ENCODE results near the gene FMO2. TPM values are rescaled to one million over a fixed set of nuclear protein-coding genes. Genes with fewer than 3 reads are reported as not detected.

The FMO2 gene
- polyA plus RNA-seq, 1 donor (not counting 4 experiments of a cell fraction or from before 2014, with no cell fraction given), result 0.05 TPM

DNA sequence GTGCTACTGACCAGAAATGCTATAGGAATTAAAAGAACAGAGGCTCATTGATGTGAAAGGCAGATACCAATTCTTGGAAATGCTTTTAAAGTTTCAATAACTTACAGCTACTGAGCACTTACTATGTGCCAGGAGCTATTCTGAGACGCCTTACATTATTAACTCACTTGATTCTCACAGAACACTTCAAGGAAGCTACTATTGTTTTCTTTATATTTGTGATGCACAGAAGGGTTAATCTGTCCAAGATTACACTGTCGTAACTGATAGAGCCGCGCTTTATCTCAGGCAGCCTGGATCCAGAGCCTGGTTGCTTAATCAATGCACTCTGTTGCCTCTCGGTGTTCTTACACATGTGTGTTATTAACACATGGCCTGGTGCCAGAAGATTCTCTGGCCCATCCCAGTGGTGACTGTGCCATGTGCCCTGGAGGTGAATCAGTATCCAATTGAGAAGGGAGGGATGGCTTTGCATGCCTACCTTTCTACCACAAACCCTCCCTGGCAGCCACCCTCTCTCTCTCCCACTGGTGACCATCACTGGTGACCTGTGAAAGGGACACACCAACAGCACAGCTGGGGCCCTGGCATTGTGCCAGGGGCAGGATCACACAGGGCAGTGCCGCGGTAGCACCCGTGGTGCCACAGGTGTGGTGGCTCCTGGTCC lies 72.0 kb downstream of the FMO2 start:
- H3K36me3 ChIP-seq (ENCODE audit: control insufficient read depth in 2 of 2, extremely low read depth in 1 of 2, insufficient read depth in 2 of 2, low read length in 2 of 2), result no peaks in the 10 kb centered on the region
- H3K4me3 ChIP-seq (ENCODE audit: control insufficient read depth in 2 of 3, extremely low read depth in 1 of 3, insufficient read depth in 2 of 3, low read depth in 1 of 3, low read length in 3 of 3), result no peak overlapping the region
- H2AFZ ChIP-seq (ENCODE audit: control insufficient read depth, low read length), result no peak overlapping the region
- DNase-seq (ENCODE audit: low read depth, low spot score) (peak; percentile 89), FAIRE-seq (peak; percentile 86)
- H3K9ac ChIP-seq (ENCODE audit: control insufficient read depth, extremely low read depth, insufficient read depth, low read length), result no peak overlapping the region
- no peaks in the 10 kb centered on the region for H4K20me1 ChIP-seq (ENCODE audit: control insufficient read depth, extremely low read depth, insufficient read depth, low read length)
- peak overlapping the region; percentile 35 for H3K4me2 ChIP-seq (ENCODE audit: control insufficient read depth, extremely low read depth, insufficient read depth, low read depth, low read length)
- H3K27me3 ChIP-seq (ENCODE audit: control insufficient read depth, extremely low read depth, insufficient read depth, low read length), result no peaks in the 10 kb centered on the region
- no peaks in the 10 kb centered on the region for H3K79me2 ChIP-seq (ENCODE audit: control insufficient read depth, insufficient read depth, low read length)
- dilution Hi-C loops (cut with MboI; ENCODE audit: extremely low pct_ligation_motif_present, low sequenced_read_pairs), result no loop called here
- no peaks in the 10 kb centered on the region for H3K9me1 ChIP-seq (ENCODE audit: control insufficient read depth, extremely low read depth, insufficient read depth, low read length)
- no peaks in the 10 kb centered on the region for H3K9me3 ChIP-seq (ENCODE audit: control insufficient read depth, low read depth, low read length)
- H3K4me1 ChIP-seq (ENCODE audit: control insufficient read depth, extremely low read depth, insufficient read depth, low read length), result peaks cover 42% of the 10 kb centered on the region
- TF ChIP-seq EZH2 (IDR thresholded peaks at IDR 0.05; ENCODE audit: low read length), result no peak
- TF ChIP-seq, protein P1, sequence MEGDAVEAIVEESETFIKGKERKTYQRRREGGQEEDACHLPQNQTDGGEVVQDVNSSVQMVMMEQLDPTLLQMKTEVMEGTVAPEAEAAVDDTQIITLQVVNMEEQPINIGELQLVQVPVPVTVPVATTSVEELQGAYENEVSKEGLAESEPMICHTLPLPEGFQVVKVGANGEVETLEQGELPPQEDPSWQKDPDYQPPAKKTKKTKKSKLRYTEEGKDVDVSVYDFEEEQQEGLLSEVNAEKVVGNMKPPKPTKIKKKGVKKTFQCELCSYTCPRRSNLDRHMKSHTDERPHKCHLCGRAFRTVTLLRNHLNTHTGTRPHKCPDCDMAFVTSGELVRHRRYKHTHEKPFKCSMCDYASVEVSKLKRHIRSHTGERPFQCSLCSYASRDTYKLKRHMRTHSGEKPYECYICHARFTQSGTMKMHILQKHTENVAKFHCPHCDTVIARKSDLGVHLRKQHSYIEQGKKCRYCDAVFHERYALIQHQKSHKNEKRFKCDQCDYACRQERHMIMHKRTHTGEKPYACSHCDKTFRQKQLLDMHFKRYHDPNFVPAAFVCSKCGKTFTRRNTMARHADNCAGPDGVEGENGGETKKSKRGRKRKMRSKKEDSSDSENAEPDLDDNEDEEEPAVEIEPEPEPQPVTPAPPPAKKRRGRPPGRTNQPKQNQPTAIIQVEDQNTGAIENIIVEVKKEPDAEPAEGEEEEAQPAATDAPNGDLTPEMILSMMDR (optimal IDR thresholded peaks at IDR 0.05 in 1 of 3, IDR thresholded peaks at IDR 0.05 in 1 of 3, conservative IDR thresholded peaks at IDR 0.05 in 1 of 3; ENCODE audit: extremely low read depth in 1 of 3, insufficient read depth in 2 of 3, low read length in 3 of 3), result no peak
- H3K27ac ChIP-seq (ENCODE audit: control insufficient read depth, insufficient read depth, low read length), result no peak overlapping the region

DNA sequence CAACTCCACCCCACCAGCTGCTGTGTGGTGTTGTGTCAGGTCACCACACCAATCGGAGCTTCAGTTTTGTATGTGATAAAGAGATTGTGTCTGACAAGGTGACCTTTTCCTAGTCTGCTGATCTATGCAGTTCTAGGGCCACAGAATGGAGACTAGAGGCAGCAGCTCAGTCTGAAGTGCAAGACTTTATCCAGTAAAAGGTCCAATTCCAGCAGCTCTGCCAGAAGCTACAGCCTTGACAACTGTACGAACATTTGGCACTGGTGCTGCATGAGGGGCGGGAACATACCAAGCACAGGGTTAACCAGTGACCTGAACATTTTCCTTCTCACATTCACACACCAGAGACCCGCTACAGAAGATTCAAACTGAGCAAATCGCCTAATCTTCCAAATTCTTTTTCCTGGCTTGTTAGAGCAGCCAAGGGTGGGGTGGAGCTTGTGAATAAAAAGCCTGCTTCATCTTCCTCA lies 72.5 kb downstream of the FMO2 start:
- Histone ChIP-seq H3K9me1 (ENCODE audit: control insufficient read depth, extremely low read depth, insufficient read depth, low read length) (no peaks in the 10 kb centered on the region), H3K79me2 (ENCODE audit: control insufficient read depth, insufficient read depth, low read length) (no peaks in the 10 kb centered on the region), H3K4me2 (ENCODE audit: control insufficient read depth, extremely low read depth, insufficient read depth, low read depth, low read length) (peak overlapping the region; percentile 35), H3K27me3 (ENCODE audit: control insufficient read depth, extremely low read depth, insufficient read depth, low read length) (no peaks in the 10 kb centered on the region), H3K4me1 (ENCODE audit: control insufficient read depth, extremely low read depth, insufficient read depth, low read length) (peaks cover 39% of the 10 kb centered on the region), H3K4me3 (ENCODE audit: control insufficient read depth in 2 of 3, extremely low read depth in 1 of 3, insufficient read depth in 2 of 3, low read depth in 1 of 3, low read length in 3 of 3) (no peak overlapping the region), H3K9ac (ENCODE audit: control insufficient read depth, extremely low read depth, insufficient read depth, low read length) (no peak overlapping the region), H3K27ac (ENCODE audit: control insufficient read depth, insufficient read depth, low read length) (no peak overlapping the region), H3K36me3 (ENCODE audit: control insufficient read depth in 2 of 2, extremely low read depth in 1 of 2, insufficient read depth in 2 of 2, low read length in 2 of 2) (no peaks in the 10 kb centered on the region), H4K20me1 (ENCODE audit: control insufficient read depth, extremely low read depth, insufficient read depth, low read length) (no peaks in the 10 kb centered on the region), H2AFZ (ENCODE audit: control insufficient read depth, low read length) (no peak overlapping the region), H3K9me3 (ENCODE audit: control insufficient read depth, low read depth, low read length) (no peaks in the 10 kb centered on the region)
- DNase-seq (ENCODE audit: low read depth, low spot score) (no peak), FAIRE-seq (no peak)
- no peak for TF ChIP-seq EZH2 (IDR thresholded peaks at IDR 0.05; ENCODE audit: low read length)
- TF ChIP-seq, protein P1 (optimal IDR thresholded peaks at IDR 0.05 in 1 of 3, IDR thresholded peaks at IDR 0.05 in 1 of 3, conservative IDR thresholded peaks at IDR 0.05 in 1 of 3; ENCODE audit: extremely low read depth in 1 of 3, insufficient read depth in 2 of 3, low read length in 3 of 3), result no peak
- dilution Hi-C loops (cut with MboI; ENCODE audit: extremely low pct_ligation_motif_present, low sequenced_read_pairs), result no loop called here
